GM19455 (cell line): ENCODE results near the gene ASB13.
"Not testable (repeated sequence)": the region's sequence is repeated elsewhere in the genome, so short reads cannot be mapped to it uniquely, and the experiment has no call there.

Experiments used
- ATAC-seq: cut with Tn5 transposase; IDR thresholded peaks from one replicate; pipeline ENCODE4 v1.9.1; 2021; ENCODE audit not compliant: unreplicated experiment

Gene ASB13

GRCh38 chr10:5608608-5609220 lies 57.7 kb downstream of the ASB13 start:
- no peak for ATAC-seq

GRCh38 chr10:5607594-5607993 lies 58.8 kb downstream of the ASB13 start:
- ATAC-seq = no peak

- ATAC-seq = no peak
Observed at GRCh38 chr10:5606864-5607263, 59.5 kb downstream of the ASB13 start.

- no peak for ATAC-seq
Observed at GRCh38 chr10:5606321-5606720, 60.1 kb downstream of the ASB13 start.

GRCh38 chr10:5604961-5605360 lies 61.4 kb downstream of the ASB13 start:
- ATAC-seq = no peak

- no peak for ATAC-seq
Observed at GRCh38 chr10:5604236-5604925, 62.0 kb downstream of the ASB13 start.

- no peak for ATAC-seq
Observed at GRCh38 chr10:5603848-5604170, 62.6 kb downstream of the ASB13 start.

GRCh38 chr10:5603091-5603847 lies 63.1 kb downstream of the ASB13 start:
- ATAC-seq = no peak

- ATAC-seq = no peak
Observed at GRCh38 chr10:5601826-5602495, 64.4 kb downstream of the ASB13 start.

GRCh38 chr10:5600908-5601307 lies 65.5 kb downstream of the ASB13 start:
- ATAC-seq = no peak

- ATAC-seq = no peak
Observed at GRCh38 chr10:5599613-5600520, 66.5 kb downstream of the ASB13 start.

- no peak for ATAC-seq
Observed at GRCh38 chr10:5598085-5598690, 68.2 kb downstream of the ASB13 start.

- no peak for ATAC-seq
Observed at GRCh38 chr10:5596611-5597341, 69.6 kb downstream of the ASB13 start.

- ATAC-seq = no peak
Observed at GRCh38 chr10:5595994-5596471, 70.4 kb downstream of the ASB13 start.

- ATAC-seq = no peak
Observed at GRCh38 chr10:5595591-5595990, 70.8 kb downstream of the ASB13 start.

GRCh38 chr10:5595095-5595494 lies 71.3 kb downstream of the ASB13 start:
- no peak for ATAC-seq

- ATAC-seq = no peak
Observed at GRCh38 chr10:5594271-5595049, 71.9 kb downstream of the ASB13 start.

- not testable (repeated sequence) for ATAC-seq
Observed at GRCh38 chr10:5593347-5593746, 73.0 kb downstream of the ASB13 start.

- no peak for ATAC-seq
Observed at GRCh38 chr10:5592070-5592469, 74.3 kb downstream of the ASB13 start.
